ENCODE data around the gene UQCC3. TPM values are rescaled to one million over a fixed set of nuclear protein-coding genes. Genes with fewer than 3 reads are reported as not detected.

UQCC3 gene
- total RNA-seq, 1 experiment from 2014 or later: 23.9 TPM

DNA sequence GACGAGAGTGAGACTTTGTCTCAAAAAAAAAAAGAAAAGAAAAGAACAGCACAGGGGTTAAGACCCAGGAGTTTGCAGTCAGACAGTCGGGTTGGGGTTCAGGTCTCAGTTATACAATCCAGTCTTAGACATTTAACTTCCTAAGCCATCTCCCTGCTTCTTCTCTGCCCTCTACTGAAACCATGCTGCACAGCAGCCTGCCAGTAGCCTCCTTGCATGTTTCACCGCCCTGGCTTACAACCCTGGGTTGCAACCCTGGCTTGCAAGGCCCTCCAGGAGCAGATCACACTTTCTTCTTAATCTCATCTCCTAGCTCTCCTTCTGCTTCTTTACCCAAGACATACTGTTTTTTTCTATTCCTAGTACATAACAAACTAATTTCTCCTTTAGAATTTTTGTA lies 43.8 kb upstream of the UQCC3 start:
- Mint-ChIP-seq H3K27me3 (ENCODE audit: insufficient read depth, unreplicated experiment) (no peaks in the 10 kb centered on the region), H3K4me1 (ENCODE audit: low read depth, unreplicated experiment) (no peaks in the 10 kb centered on the region), H3K9me3 (ENCODE audit: unreplicated experiment) (no peaks in the 10 kb centered on the region), H3K36me3 (ENCODE audit: insufficient read depth, unreplicated experiment) (peaks cover 82% of the 10 kb centered on the region), H3K27ac (ENCODE audit: unreplicated experiment) (no peak overlapping the region), H3K4me3 (ENCODE audit: unreplicated experiment) (no peak overlapping the region)
- Histone ChIP-seq H3K4me1 (no peaks in the 10 kb centered on the region), H3K27me3 (replicated peaks; ENCODE audit: control insufficient read depth, insufficient read depth, low read length) (no peaks in the 10 kb centered on the region), H3K9me3 (no peaks in the 10 kb centered on the region), H3K36me3 (ENCODE audit: control insufficient read depth, insufficient read depth, low read length) (peaks cover 16% of the 10 kb centered on the region), H3K4me3 (ENCODE audit: low read depth, low read length) (no peak overlapping the region)
- BruUV-seq (replicated peaks): no TSS peak
- ChIA-PET CTCF (no interaction called here), POLR2A (no interaction called here)
- TF ChIP-seq, protein P1, sequence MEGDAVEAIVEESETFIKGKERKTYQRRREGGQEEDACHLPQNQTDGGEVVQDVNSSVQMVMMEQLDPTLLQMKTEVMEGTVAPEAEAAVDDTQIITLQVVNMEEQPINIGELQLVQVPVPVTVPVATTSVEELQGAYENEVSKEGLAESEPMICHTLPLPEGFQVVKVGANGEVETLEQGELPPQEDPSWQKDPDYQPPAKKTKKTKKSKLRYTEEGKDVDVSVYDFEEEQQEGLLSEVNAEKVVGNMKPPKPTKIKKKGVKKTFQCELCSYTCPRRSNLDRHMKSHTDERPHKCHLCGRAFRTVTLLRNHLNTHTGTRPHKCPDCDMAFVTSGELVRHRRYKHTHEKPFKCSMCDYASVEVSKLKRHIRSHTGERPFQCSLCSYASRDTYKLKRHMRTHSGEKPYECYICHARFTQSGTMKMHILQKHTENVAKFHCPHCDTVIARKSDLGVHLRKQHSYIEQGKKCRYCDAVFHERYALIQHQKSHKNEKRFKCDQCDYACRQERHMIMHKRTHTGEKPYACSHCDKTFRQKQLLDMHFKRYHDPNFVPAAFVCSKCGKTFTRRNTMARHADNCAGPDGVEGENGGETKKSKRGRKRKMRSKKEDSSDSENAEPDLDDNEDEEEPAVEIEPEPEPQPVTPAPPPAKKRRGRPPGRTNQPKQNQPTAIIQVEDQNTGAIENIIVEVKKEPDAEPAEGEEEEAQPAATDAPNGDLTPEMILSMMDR (IDR thresholded peaks at IDR 0.05; ENCODE audit: insufficient read depth in 1 of 2, low read depth in 1 of 2, low read length in 1 of 2, severe bottlenecking in 1 of 2, unreplicated experiment in 1 of 2): peak in 1 of 2 experiments; percentile 21
- no peak for DNase-seq
- intact Hi-C loops (cut with micrococcal nuclease; ENCODE audit: unreplicated experiment): no loop called here

DNA sequence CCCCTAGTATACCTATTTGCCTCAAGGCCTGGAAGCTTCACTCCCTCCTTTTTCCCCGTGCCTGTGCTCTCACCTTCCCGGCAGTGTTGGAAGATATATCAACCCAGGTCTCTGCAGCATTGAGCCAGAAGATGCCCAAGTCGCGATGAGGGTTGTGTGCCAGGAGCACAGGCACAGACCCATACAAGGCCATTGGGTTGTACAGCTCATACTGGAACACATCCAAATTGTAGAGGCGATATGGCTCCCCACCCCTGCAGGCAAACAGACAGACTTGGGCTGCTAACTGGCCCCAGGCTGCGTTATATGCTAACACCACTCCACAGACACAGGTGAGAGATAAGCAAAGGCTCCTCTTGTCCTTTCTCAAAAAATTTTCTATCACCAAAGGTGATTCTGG lies 39.0 kb upstream of the UQCC3 start:
- Mint-ChIP-seq H3K27ac (ENCODE audit: unreplicated experiment) (no peak overlapping the region), H3K36me3 (ENCODE audit: insufficient read depth, unreplicated experiment) (peaks cover 96% of the 10 kb centered on the region), H3K4me3 (ENCODE audit: unreplicated experiment) (no peak overlapping the region), H3K4me1 (ENCODE audit: low read depth, unreplicated experiment) (no peaks in the 10 kb centered on the region), H3K27me3 (ENCODE audit: insufficient read depth, unreplicated experiment) (no peaks in the 10 kb centered on the region), H3K9me3 (ENCODE audit: unreplicated experiment) (no peaks in the 10 kb centered on the region)
- no peak overlapping the region for H3K4me3 ChIP-seq (ENCODE audit: low read depth, low read length)
- TF ChIP-seq, protein P1 (IDR thresholded peaks at IDR 0.05; ENCODE audit: insufficient read depth in 1 of 2, low read depth in 1 of 2, low read length in 1 of 2, severe bottlenecking in 1 of 2, unreplicated experiment in 1 of 2): no peak
- no peaks in the 10 kb centered on the region for H3K9me3 ChIP-seq
- no peaks in the 10 kb centered on the region for H3K4me1 ChIP-seq
- DNase-seq: no peak
- BruUV-seq (replicated peaks): no TSS peak
- ChIA-PET POLR2A (no interaction called here), CTCF (no interaction called here)
- H3K27me3 ChIP-seq (replicated peaks; ENCODE audit: control insufficient read depth, insufficient read depth, low read length): no peaks in the 10 kb centered on the region
- intact Hi-C loops (cut with micrococcal nuclease; ENCODE audit: unreplicated experiment): no loop called here
- H3K36me3 ChIP-seq (ENCODE audit: control insufficient read depth, insufficient read depth, low read length): peaks cover 22% of the 10 kb centered on the region

DNA sequence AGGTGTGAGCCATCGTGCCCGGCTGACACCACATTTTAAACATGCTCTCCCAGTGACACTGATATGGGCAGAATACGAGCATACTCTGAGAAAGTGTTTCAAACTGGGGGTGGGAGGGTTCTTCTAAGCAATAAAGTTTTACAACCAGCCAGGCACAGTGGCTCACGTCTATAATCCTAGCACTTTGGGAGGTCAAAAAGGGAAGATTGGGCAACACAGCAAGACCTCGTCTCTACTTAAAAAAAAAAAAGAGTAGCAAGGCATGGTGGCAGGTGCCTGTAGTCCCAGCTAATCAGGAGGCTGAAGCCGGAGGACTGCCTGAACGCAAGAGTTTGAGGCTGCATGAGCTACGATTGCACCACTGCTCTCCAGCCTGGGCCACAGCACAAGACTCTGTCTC lies 27.3 kb upstream of the UQCC3 start:
- H3K27ac Mint-ChIP-seq (ENCODE audit: unreplicated experiment): no peak overlapping the region
- Histone ChIP-seq H3K27me3 (replicated peaks; ENCODE audit: control insufficient read depth, insufficient read depth, low read length) (no peaks in the 10 kb centered on the region), H3K4me3 (ENCODE audit: low read depth, low read length) (no peak overlapping the region), H3K36me3 (ENCODE audit: control insufficient read depth, insufficient read depth, low read length) (peaks cover 6% of the 10 kb centered on the region), H3K4me1 (peaks cover 21% of the 10 kb centered on the region), H3K9me3 (no peaks in the 10 kb centered on the region)
- no peaks in the 10 kb centered on the region for H3K9me3 Mint-ChIP-seq (ENCODE audit: unreplicated experiment)
- peaks cover 69% of the 10 kb centered on the region for H3K36me3 Mint-ChIP-seq (ENCODE audit: insufficient read depth, unreplicated experiment)
- intact Hi-C loops (cut with micrococcal nuclease; ENCODE audit: unreplicated experiment): no loop called here
- DNase-seq: no peak
- CTCF ChIA-PET: no interaction called here
- POLR2A ChIA-PET: no interaction called here
- peaks cover 7% of the 10 kb centered on the region for H3K4me1 Mint-ChIP-seq (ENCODE audit: low read depth, unreplicated experiment)
- no peaks in the 10 kb centered on the region for H3K27me3 Mint-ChIP-seq (ENCODE audit: insufficient read depth, unreplicated experiment)
- TF ChIP-seq, protein P1 (IDR thresholded peaks at IDR 0.05; ENCODE audit: insufficient read depth in 1 of 2, low read depth in 1 of 2, low read length in 1 of 2, severe bottlenecking in 1 of 2, unreplicated experiment in 1 of 2): no peak
- H3K4me3 Mint-ChIP-seq (ENCODE audit: unreplicated experiment): peak overlapping the region; percentile 1
- BruUV-seq (replicated peaks): no TSS peak
